Measurements from ENCODE around the gene EHD2. TPM values are rescaled to one million over a fixed set of nuclear protein-coding genes. Genes with fewer than 3 reads are reported as not detected.

EHD2 gene
- polyA plus RNA-seq, 3 donors = not detected

- H3K27me3 Mint-ChIP-seq (ENCODE audit: low read depth in 3 of 3) = peaks cover 0 to 1% (median 0%) of the 10 kb centered on the region in 3 donors
- WGBS (ENCODE audit: insufficient coverage) = 93% methylated on average over 27 of the region's 27 CpGs
- Histone ChIP-seq H3K4me3 (replicated peaks in 1 of 3; ENCODE audit: low read depth in 2 of 3, low read length in 3 of 3) (no peak overlapping the region), H2AFZ (ENCODE audit: insufficient read depth, low read depth, low read length, poor library complexity, severe bottlenecking) (no peak overlapping the region), H3K9me3 (replicated peaks in 1 of 2; ENCODE audit: control insufficient read depth in 1 of 2, insufficient read depth in 1 of 2, low read length in 2 of 2) (no peaks in the 10 kb centered on the region), H3K27me3 (ENCODE audit: control insufficient read depth in 2 of 2, insufficient read depth in 2 of 2, low read length in 2 of 2) (no peaks in the 10 kb centered on the region), H3K27ac (ENCODE audit: low read depth in 1 of 2, low read length in 2 of 2) (no peak overlapping the region), H4K20me1 (ENCODE audit: insufficient read depth, low read length) (peaks cover 57% of the 10 kb centered on the region), H3K4me1 (ENCODE audit: control insufficient read depth in 1 of 2, insufficient read depth in 2 of 2, low read length in 2 of 2) (no peaks in the 10 kb centered on the region), H3K79me2 (ENCODE audit: insufficient read depth, low read length) (peaks cover 26% of the 10 kb centered on the region), H3K36me3 (replicated peaks in 1 of 2; ENCODE audit: control insufficient read depth in 1 of 2, insufficient read depth in 2 of 2, low read length in 2 of 2) (peaks cover 90 to 100% of the 10 kb centered on the region in 2 donors), H3K9ac (ENCODE audit: insufficient read depth, low read length, poor library complexity, severe bottlenecking) (no peak overlapping the region), H3K4me2 (replicated peaks; ENCODE audit: extremely low read depth, low read length, poor library complexity, severe bottlenecking) (no peak overlapping the region)
- no peak overlapping the region for H3K27ac Mint-ChIP-seq
- DNase-seq = no peak
- H3K9me3 Mint-ChIP-seq = no peaks in the 10 kb centered on the region
- H3K4me1 Mint-ChIP-seq = peaks cover 2% of the 10 kb centered on the region
- intact Hi-C loops (cut with micrococcal nuclease) = no loop called here
- TF ChIP-seq CTCF (IDR thresholded peaks at IDR 0.05) = no peak
- H3K4me3 Mint-ChIP-seq = no peak overlapping the region
- H3K36me3 Mint-ChIP-seq = peaks cover 75 to 95% of the 10 kb centered on the region in 2 donors
Observed at GRCh38 chr19:47752440-47753211, 39.4 kb downstream of the EHD2 start.

GRCh38 chr19:47754206-47755064 lies 41.2 kb downstream of the EHD2 start:
- Mint-ChIP-seq H3K4me3 (no peak overlapping the region), H3K9me3 (peaks cover 0 to 8% (median 4%) of the 10 kb centered on the region in 7 donors), H3K27ac (peak overlapping the region in 2 of 7 donors; percentile 26 to 57), H3K36me3 (peaks cover 79 to 95% of the 10 kb centered on the region in 2 donors), H3K4me1 (no peaks in the 10 kb centered on the region), H3K27me3 (ENCODE audit: low read depth in 3 of 3) (peaks cover 0 to 1% (median 0%) of the 10 kb centered on the region in 3 donors)
- peaks cover 85 to 99% of the 10 kb centered on the region in 2 donors for H3K36me3 ChIP-seq (replicated peaks in 1 of 2; ENCODE audit: control insufficient read depth in 1 of 2, insufficient read depth in 2 of 2, low read length in 2 of 2)
- WGBS (ENCODE audit: insufficient coverage) = 95% methylated on average over 11 of the region's 37 CpGs
- H4K20me1 ChIP-seq (ENCODE audit: insufficient read depth, low read length) = peaks cover 42% of the 10 kb centered on the region
- no peak overlapping the region for H3K27ac ChIP-seq (ENCODE audit: low read depth in 1 of 2, low read length in 2 of 2)
- no peak overlapping the region for H3K4me3 ChIP-seq (replicated peaks in 1 of 3; ENCODE audit: low read depth in 2 of 3, low read length in 3 of 3)
- H3K79me2 ChIP-seq (ENCODE audit: insufficient read depth, low read length) = peaks cover 10% of the 10 kb centered on the region
- H2AFZ ChIP-seq (ENCODE audit: insufficient read depth, low read depth, low read length, poor library complexity, severe bottlenecking) = no peak overlapping the region
- H3K4me1 ChIP-seq (ENCODE audit: control insufficient read depth in 1 of 2, insufficient read depth in 2 of 2, low read length in 2 of 2) = no peaks in the 10 kb centered on the region
- DNase-seq = no peak
- no peak for TF ChIP-seq CTCF (IDR thresholded peaks at IDR 0.05)
- H3K9me3 ChIP-seq (replicated peaks in 1 of 2; ENCODE audit: control insufficient read depth in 1 of 2, insufficient read depth in 1 of 2, low read length in 2 of 2) = no peaks in the 10 kb centered on the region
- no peak overlapping the region for H3K9ac ChIP-seq (ENCODE audit: insufficient read depth, low read length, poor library complexity, severe bottlenecking)
- H3K4me2 ChIP-seq (replicated peaks; ENCODE audit: extremely low read depth, low read length, poor library complexity, severe bottlenecking) = no peak overlapping the region
- H3K27me3 ChIP-seq (ENCODE audit: control insufficient read depth in 2 of 2, insufficient read depth in 2 of 2, low read length in 2 of 2) = no peaks in the 10 kb centered on the region
- intact Hi-C loops (cut with micrococcal nuclease) = no loop called here
